SJCRH30 (cell line): ENCODE data around the gene CLP1. TPM values are rescaled to one million over a fixed set of nuclear protein-coding genes. Genes with fewer than 3 reads are reported as not detected.
"Not testable (repeated sequence)": the region's sequence is repeated elsewhere in the genome, so short reads cannot be mapped to it uniquely, and the experiment has no call there.

Source experiments
- DNase-seq, 2 experiments: peaks; one replicate each; pipeline ENCODE4 v3.0.0-alpha.2; 2015 to 2020
- H3K27ac ChIP-seq: fragments of 250-450 bp; sonication (Bioruptor Pico); 2 replicates; pipeline ENCODE4 v1.5.1; 2020; ENCODE audit warnings: mild to moderate bottlenecking, moderate library complexity
- H3K27me3 ChIP-seq: fragments of 250-450 bp; sonication (Bioruptor Pico); 2 replicates; pipeline ENCODE4 v1.5.1; 2020; ENCODE audit warnings: mild to moderate bottlenecking, moderate library complexity
- H3K36me3 ChIP-seq: fragments of 250-450 bp; sonication (Bioruptor Pico); 2 replicates; pipeline ENCODE4 v1.5.1; 2020; ENCODE audit warnings: mild to moderate bottlenecking, moderate library complexity
- H3K4me1 ChIP-seq: fragments of 250-450 bp; sonication (Bioruptor Pico); 2 replicates; pipeline ENCODE4 v1.5.1; 2020; ENCODE audit warnings: mild to moderate bottlenecking, moderate library complexity
- H3K4me3 ChIP-seq: fragments of 250-450 bp; sonication (Bioruptor Pico); 2 replicates; pipeline ENCODE4 v1.5.1; 2020; ENCODE audit warnings: mild to moderate bottlenecking, moderate library complexity
- H3K9me3 ChIP-seq: fragments of 250-450 bp; sonication (Bioruptor Pico); replicated peaks from 2 replicates; pipeline ENCODE4 v1.5.1; 2020; ENCODE audit warnings: mild to moderate bottlenecking, moderate library complexity
- total RNA-seq: library from RNA; depleted of rRNA; stranded (reverse); fragments of >200 nt; shearing (Covaris generic); gene quantifications from 2 replicates; pipeline ENCODE4 v1.2.3, GENCODE V29; 2014

Gene CLP1
- total RNA-seq, 1 experiment from 2014 or later = 26.5 TPM

GRCh38 chr11:57647960-57648800, 9.4 kb upstream of the CLP1 start:
- Histone ChIP-seq H3K27ac (no peak overlapping the region; the same call in 1 of the 2 replicates), H3K4me3 (no peak overlapping the region), H3K27me3 (no peaks in the 10 kb centered on the region), H3K36me3 (no peaks in the 10 kb centered on the region), H3K9me3 (no peaks in the 10 kb centered on the region), H3K4me1 (peaks cover 39% of the 10 kb centered on the region)
- peak; percentile 69 to 81 for DNase-seq

- H3K27ac ChIP-seq = no peak overlapping the region; the same call in 1 of the 2 replicates
- no peaks in the 10 kb centered on the region for H3K27me3 ChIP-seq
- DNase-seq = peak; percentile 58 to 64
- peaks cover 39% of the 10 kb centered on the region for H3K4me1 ChIP-seq
- no peak overlapping the region for H3K4me3 ChIP-seq
- no peaks in the 10 kb centered on the region for H3K9me3 ChIP-seq
- H3K36me3 ChIP-seq = no peaks in the 10 kb centered on the region
Observed at GRCh38 chr11:57648801-57649735, 8.5 kb upstream of the CLP1 start.

- H3K36me3 ChIP-seq = no peaks in the 10 kb centered on the region
- H3K4me1 ChIP-seq = peaks cover 35% of the 10 kb centered on the region
- peak; percentile 60 to 77 for DNase-seq
- no peak within 1 kb of the TSS; the same call in 1 of the 2 replicates for H3K27ac ChIP-seq
- H3K4me3 ChIP-seq = no peak within 1 kb of the TSS
- no peaks in the 10 kb centered on the region for H3K27me3 ChIP-seq
- no peaks in the 10 kb centered on the region for H3K9me3 ChIP-seq
Observed at GRCh38 chr11:57649826-57650738, 7.5 kb upstream of the CLP1 start, which contains the start of gene YPEL4. YPEL4 (minus strand) TSS chr11:57649912; CDS start chr11:57647107, 2,805 bp downstream.

GRCh38 chr11:57650739-57651090, 6.8 kb upstream of the CLP1 start:
- Histone ChIP-seq H3K36me3 (no peaks in the 10 kb centered on the region), H3K9me3 (no peaks in the 10 kb centered on the region), H3K27ac (no peak overlapping the region), H3K27me3 (no peaks in the 10 kb centered on the region), H3K4me3 (no peak overlapping the region), H3K4me1 (peaks cover 34% of the 10 kb centered on the region)
- no peak for DNase-seq

GRCh38 chr11:57651408-57651807, 6.2 kb upstream of the CLP1 start:
- Histone ChIP-seq H3K36me3 (no peaks in the 10 kb centered on the region), H3K27me3 (no peaks in the 10 kb centered on the region), H3K27ac (no peak overlapping the region), H3K9me3 (no peaks in the 10 kb centered on the region), H3K4me3 (no peak overlapping the region), H3K4me1 (peaks cover 34% of the 10 kb centered on the region)
- DNase-seq = no peak

- not testable (repeated sequence) for H3K9me3 ChIP-seq, H3K4me3 ChIP-seq
Observed at GRCh38 chr11:57652230-57652629, 5.3 kb upstream of the CLP1 start.

GRCh38 chr11:57652662-57653061, 4.9 kb upstream of the CLP1 start:
- H3K27me3 ChIP-seq = no peaks in the 10 kb centered on the region
- peaks cover 26% of the 10 kb centered on the region for H3K4me1 ChIP-seq
- no peak overlapping the region for H3K4me3 ChIP-seq
- no peak for DNase-seq
- H3K27ac ChIP-seq = no peak overlapping the region
- no peaks in the 10 kb centered on the region for H3K36me3 ChIP-seq
- no peaks in the 10 kb centered on the region for H3K9me3 ChIP-seq

More at GRCh38 chr11:57652230-57652629, 5.3 kb upstream of the CLP1 start:
- not testable (repeated sequence) for H3K27me3 ChIP-seq, H3K36me3 ChIP-seq, DNase-seq, H3K27ac ChIP-seq
- H3K4me1 ChIP-seq = peaks cover 31% of the 10 kb centered on the region

GRCh38 chr11:57653163-57653562, 4.4 kb upstream of the CLP1 start:
- Histone ChIP-seq H3K36me3 (no peaks in the 10 kb centered on the region), H3K4me1 (peaks cover 21% of the 10 kb centered on the region), H3K9me3 (no peaks in the 10 kb centered on the region), H3K27me3 (no peaks in the 10 kb centered on the region), H3K4me3 (no peak overlapping the region), H3K27ac (no peak overlapping the region)
- DNase-seq = no peak

- DNase-seq = no peak
- Histone ChIP-seq H3K27me3 (no peaks in the 10 kb centered on the region), H3K27ac (peak overlapping the region; percentile 3; the same call in 1 of the 2 replicates), H3K36me3 (peaks cover 20% of the 10 kb centered on the region), H3K9me3 (no peaks in the 10 kb centered on the region), H3K4me1 (no peaks in the 10 kb centered on the region), H3K4me3 (peak overlapping the region; percentile 79)
Observed at GRCh38 chr11:57656885-57657193, 723 bp upstream of the CLP1 start.

- Histone ChIP-seq H3K4me1 (no peaks in the 10 kb centered on the region), H3K36me3 (peaks cover 24% of the 10 kb centered on the region), H3K9me3 (no peaks in the 10 kb centered on the region), H3K27ac (peak overlapping the region; percentile 9; the same call in 1 of the 2 replicates), H3K4me3 (peak overlapping the region; percentile 79), H3K27me3 (no peaks in the 10 kb centered on the region)
- no peak for DNase-seq
Observed at GRCh38 chr11:57658023-57658361, 430 bp downstream of the CLP1 start.

- Histone ChIP-seq H3K4me3 (no peak overlapping the region), H3K4me1 (no peaks in the 10 kb centered on the region), H3K36me3 (peaks cover 24% of the 10 kb centered on the region), H3K27me3 (no peaks in the 10 kb centered on the region), H3K9me3 (no peaks in the 10 kb centered on the region), H3K27ac (no peak overlapping the region)
- DNase-seq = no peak
Observed at GRCh38 chr11:57659669-57660068, 2.1 kb downstream of the CLP1 start.

GRCh38 chr11:57662893-57663292, 5.3 kb downstream of the CLP1 start:
- Histone ChIP-seq H3K36me3 (peaks cover 24% of the 10 kb centered on the region), H3K27me3 (no peaks in the 10 kb centered on the region), H3K9me3 (no peaks in the 10 kb centered on the region), H3K4me1 (no peaks in the 10 kb centered on the region), H3K4me3 (no peak overlapping the region), H3K27ac (no peak overlapping the region)
- DNase-seq = peak in 1 of 2 experiments; percentile 38

GRCh38 chr11:57663975-57664374, 6.4 kb downstream of the CLP1 start:
- Histone ChIP-seq H3K4me3 (no peak overlapping the region), H3K36me3 (peaks cover 24% of the 10 kb centered on the region), H3K4me1 (peaks cover under 1% of the 10 kb centered on the region; the same call in 1 of the 2 replicates), H3K27ac (no peak overlapping the region), H3K27me3 (no peaks in the 10 kb centered on the region), H3K9me3 (no peaks in the 10 kb centered on the region)
- DNase-seq = no peak

- Histone ChIP-seq H3K9me3 (no peaks in the 10 kb centered on the region), H3K27me3 (no peaks in the 10 kb centered on the region), H3K4me3 (peak overlapping the region; percentile 80), H3K4me1 (peaks cover 5% of the 10 kb centered on the region; the same call in 1 of the 2 replicates), H3K27ac (peak overlapping the region; percentile 99), H3K36me3 (peaks cover 9% of the 10 kb centered on the region)
- DNase-seq = peak; percentile 99
Observed at GRCh38 chr11:57667117-57667735, 9.7 kb downstream of the CLP1 start.
